ENCODE results near the gene ALLC.

The ALLC gene

GRCh38 chr2:3617198-3617890, 40.7 kb upstream of the ALLC start:
- no peak for TF ChIP-seq CTCF (IDR thresholded peaks at IDR 0.05)

DNA sequence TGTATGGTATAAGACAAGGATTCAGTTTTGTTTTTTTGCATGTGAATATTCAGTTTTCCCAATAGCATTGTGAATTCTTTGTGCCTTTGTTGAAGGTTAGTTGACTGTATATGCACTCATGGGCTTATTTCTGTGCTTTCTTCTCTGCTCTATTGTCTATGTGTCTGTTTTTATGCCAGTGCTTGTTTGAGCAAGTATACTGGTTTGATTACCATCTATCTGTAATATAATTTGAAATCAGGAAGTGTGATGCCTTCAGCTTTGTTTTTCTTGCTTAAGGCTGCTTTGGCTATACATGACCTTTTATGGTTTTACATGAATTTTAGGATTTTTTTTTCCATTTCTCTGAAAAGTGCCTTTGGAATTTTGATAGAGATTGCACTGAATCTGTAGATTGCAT, 39.6 kb upstream of the ALLC start:
- no peak for TF ChIP-seq CTCF (IDR thresholded peaks at IDR 0.05)

DNA sequence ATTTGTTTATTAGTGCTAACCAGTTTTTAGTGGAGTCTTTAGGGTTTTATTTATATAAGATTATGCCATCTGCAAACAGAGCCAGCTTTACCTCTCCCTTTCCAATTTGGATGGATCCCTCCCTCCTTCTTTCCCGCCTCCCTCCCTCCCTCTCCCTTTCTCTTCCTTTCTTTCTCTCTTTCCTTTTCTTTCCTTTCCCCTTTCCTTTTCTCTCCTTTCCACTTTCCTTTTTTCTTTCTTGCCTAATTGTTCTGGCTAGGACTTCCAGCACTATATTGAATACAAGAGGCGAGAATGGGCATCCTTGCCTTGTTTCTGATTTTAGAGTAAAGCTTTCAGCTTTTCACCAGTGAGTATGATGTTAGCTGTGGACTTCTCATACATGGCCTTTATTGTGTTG, 39.0 kb upstream of the ALLC start:
- no peak for TF ChIP-seq CTCF (IDR thresholded peaks at IDR 0.05)

GRCh38 chr2:3620834-3621233, 37.2 kb upstream of the ALLC start:
- no peak for TF ChIP-seq CTCF (IDR thresholded peaks at IDR 0.05)

DNA sequence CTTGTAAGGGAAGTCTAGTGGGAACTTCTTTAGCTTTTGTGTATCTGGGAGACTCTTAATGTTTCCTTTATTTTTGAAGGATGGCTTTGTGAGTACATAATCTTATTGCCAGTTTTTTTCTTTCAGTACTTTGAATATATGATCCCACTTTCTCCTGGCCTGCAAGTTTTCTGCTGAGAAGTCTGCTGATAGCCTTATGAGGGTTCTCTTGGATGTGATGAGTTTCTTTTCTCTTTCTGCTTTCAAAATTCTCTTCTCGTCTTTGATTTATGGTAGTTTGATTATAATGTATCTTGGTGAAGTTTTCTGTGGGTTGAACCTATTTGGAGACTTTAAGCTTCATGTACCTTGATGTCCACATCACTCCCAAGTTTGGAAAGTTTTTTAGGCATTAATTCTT, 35.0 kb upstream of the ALLC start:
- no peak for TF ChIP-seq CTCF (IDR thresholded peaks at IDR 0.05)

DNA sequence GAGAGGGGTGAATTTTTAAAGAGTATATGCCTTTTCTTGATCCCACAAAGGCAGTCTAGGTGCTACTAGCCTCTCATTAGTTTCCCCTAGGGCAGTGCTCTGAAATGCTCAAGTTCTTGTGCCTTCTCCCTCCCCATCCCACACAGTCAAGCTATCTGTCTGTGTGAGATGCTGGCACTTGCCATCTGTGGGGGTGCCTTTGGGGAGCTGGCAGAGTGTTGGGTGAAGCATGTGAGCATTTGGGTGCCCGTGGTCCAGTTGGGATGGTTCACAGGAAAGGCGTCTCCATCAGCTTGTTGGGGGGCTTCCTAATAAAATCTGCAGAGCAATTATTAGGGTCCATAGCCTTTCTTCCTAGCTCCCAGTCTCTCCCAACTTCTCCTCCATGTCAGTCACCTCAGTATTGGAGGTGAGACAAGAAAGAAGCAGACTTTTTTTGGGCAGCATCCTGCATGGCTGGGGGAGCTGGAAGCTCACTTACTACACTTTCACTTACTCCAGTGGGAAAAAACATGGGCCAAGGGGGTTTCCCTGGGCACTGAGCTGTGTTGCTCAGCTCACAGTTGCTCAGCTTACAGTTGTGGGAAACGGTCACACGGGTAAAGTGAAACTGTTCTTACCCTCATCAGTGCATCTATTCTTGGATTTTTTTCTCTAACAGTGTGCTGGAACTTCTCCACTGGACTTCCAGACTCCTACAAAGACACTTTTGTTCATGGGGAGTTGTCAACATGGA, 33.8 kb upstream of the ALLC start:
- TF ChIP-seq CTCF (IDR thresholded peaks at IDR 0.05): no peak

GRCh38 chr2:3625186-3625585, 32.8 kb upstream of the ALLC start:
- no peak for TF ChIP-seq CTCF (IDR thresholded peaks at IDR 0.05)
